Peyer's patch (tissue), 4 donors: Measurements from ENCODE around the gene SNX33.

ENCODE experiments used
- POLR2A ChIP-seq, 2 donors: fragments of 450-650 bp; IDR thresholded peaks; one replicate each; pipeline ENCODE4 v1.5.1; 2017; ENCODE audit warnings: antibody characterized with exemption in 2 of 2, mild to moderate bottlenecking in 2 of 2, moderate library complexity in 2 of 2
- TF ChIP-seq, protein P1 (sequence below), 6 experiments: fragments of 450-650 bp in 4 of 6; fragments of 200-600 bp in 2 of 6; sonication (generic) in 1 of 6; IDR thresholded peaks; one replicate each; pipeline ENCODE4 v1.5.1; 2017 to 2019; ENCODE audit warnings: antibody characterized with exemption in 6 of 6, mild to moderate bottlenecking in 3 of 6, moderate library complexity in 1 of 6

- TF ChIP-seq, protein P1, sequence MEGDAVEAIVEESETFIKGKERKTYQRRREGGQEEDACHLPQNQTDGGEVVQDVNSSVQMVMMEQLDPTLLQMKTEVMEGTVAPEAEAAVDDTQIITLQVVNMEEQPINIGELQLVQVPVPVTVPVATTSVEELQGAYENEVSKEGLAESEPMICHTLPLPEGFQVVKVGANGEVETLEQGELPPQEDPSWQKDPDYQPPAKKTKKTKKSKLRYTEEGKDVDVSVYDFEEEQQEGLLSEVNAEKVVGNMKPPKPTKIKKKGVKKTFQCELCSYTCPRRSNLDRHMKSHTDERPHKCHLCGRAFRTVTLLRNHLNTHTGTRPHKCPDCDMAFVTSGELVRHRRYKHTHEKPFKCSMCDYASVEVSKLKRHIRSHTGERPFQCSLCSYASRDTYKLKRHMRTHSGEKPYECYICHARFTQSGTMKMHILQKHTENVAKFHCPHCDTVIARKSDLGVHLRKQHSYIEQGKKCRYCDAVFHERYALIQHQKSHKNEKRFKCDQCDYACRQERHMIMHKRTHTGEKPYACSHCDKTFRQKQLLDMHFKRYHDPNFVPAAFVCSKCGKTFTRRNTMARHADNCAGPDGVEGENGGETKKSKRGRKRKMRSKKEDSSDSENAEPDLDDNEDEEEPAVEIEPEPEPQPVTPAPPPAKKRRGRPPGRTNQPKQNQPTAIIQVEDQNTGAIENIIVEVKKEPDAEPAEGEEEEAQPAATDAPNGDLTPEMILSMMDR (IDR thresholded peaks at IDR 0.05): no peak
- no peak for TF ChIP-seq POLR2A (IDR thresholded peaks at IDR 0.05)
Observed at GRCh38 chr15:75682181-75683135, 34.7 kb downstream of the SNX33 start.
